Cardiac fibroblast (primary cell): ENCODE measurements around the gene KIF15.

Experiments used
- DNase-seq, 2 donors: peaks; one replicate each; pipeline versions ENCODE4 v3.0.0 to v3.0.0-alpha.2; 2010; ENCODE audit warnings: low read depth in 2 of 2
- H3K4me3 ChIP-seq, 2 donors: replicated peaks in 1 of 2; 1 replicate in 1 of 2; 2 replicates in 1 of 2; pipeline ENCODE4 v1.5.1; 2011; ENCODE audit warnings: low read depth in 2 of 2, low read length in 2 of 2, mild to moderate bottlenecking in 2 of 2, moderate library complexity in 1 of 2
- TF ChIP-seq, protein P1 (sequence below): IDR thresholded peaks from one replicate; pipeline ENCODE4 v1.5.1; 2011; ENCODE audit warnings: low read depth, mild to moderate bottlenecking, low read length, inconsistent platforms

KIF15 gene

DNA sequence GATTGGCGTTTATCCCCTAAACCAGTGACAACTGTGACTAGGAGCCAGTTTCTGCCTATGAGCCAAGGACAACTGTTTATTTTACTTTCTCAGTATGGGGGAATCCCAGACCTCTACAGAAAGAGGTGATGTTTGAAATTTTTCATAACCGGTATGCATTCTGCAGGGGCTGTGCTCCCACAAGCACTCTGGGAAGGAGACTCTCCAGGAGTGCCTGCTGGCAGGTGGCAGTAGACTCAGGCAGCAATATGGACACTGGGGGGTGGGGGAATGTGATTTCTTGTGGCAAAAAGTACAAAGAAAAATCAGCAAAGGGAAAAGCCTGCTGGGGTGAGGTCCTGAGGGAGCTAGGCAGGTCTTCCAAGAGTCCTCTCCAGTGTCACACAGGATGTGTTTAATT is 118.7 kb downstream of the KIF15 start:
- TF ChIP-seq, protein P1, sequence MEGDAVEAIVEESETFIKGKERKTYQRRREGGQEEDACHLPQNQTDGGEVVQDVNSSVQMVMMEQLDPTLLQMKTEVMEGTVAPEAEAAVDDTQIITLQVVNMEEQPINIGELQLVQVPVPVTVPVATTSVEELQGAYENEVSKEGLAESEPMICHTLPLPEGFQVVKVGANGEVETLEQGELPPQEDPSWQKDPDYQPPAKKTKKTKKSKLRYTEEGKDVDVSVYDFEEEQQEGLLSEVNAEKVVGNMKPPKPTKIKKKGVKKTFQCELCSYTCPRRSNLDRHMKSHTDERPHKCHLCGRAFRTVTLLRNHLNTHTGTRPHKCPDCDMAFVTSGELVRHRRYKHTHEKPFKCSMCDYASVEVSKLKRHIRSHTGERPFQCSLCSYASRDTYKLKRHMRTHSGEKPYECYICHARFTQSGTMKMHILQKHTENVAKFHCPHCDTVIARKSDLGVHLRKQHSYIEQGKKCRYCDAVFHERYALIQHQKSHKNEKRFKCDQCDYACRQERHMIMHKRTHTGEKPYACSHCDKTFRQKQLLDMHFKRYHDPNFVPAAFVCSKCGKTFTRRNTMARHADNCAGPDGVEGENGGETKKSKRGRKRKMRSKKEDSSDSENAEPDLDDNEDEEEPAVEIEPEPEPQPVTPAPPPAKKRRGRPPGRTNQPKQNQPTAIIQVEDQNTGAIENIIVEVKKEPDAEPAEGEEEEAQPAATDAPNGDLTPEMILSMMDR = no peak
- no peak overlapping the region for H3K4me3 ChIP-seq

DNA sequence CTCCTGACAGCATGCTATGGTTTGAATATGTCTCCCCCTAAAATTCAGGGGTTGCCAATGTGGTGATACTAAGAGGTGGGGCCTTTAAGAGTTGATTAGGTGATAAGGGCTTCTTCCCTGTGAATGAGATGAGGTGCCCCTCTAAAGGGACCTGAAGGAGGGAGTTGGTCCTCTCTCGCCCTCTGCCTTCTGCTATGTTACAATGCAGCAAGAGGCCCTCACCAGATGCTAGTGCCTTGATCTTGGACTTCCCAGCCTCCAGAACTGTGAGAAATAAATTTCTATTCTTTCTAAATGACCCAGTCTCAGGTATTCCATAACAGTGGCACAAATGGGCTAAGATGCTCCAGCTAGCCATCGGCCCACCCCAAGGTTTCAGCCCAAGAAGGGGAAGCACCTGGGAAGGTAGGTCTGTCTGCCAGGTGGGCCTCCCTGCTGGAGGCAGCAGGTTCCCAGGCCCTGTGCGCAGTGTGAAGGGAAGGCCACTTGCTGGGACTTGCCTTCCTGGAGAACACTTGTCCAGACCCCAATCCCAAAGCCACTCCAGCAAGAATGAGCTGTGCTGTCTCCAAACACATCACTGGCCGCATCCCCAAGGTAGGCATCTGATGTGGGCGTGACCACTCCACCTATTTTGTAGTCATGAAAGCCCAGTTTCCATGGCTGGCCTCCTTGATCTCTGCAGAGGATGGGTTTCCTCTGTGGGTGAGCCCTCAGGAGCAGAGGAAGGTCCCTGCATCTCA is 121.8 kb downstream of the KIF15 start:
- no peak overlapping the region for H3K4me3 ChIP-seq
- peak in 1 of 2 donors; percentile 31 for DNase-seq
- TF ChIP-seq, protein P1 = peak; percentile 7

More for the DNA sequence above, 118.7 kb downstream of the KIF15 start:
- no peak for DNase-seq

DNA sequence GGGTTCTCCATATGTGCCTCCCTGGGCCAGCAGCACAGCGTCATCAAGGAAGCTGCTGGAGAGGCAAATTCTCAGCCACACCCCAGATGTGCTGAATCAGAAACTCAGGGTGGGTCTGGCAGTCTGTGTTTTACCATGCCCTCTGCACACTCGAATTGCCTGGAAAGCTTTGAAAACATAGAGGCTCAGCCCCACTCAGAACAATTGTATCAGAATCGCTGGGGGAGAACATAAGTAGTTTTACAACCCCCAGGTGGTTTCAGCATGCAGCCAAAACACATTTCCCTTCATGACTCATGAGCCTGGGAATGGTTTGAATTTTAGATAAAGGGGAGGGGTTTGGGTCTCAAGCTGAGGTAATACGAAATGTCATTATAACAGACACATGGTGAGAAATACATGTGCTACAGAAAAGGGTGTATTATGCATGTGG is 122.4 kb downstream of the KIF15 start:
- H3K4me3 ChIP-seq = no peak overlapping the region
- TF ChIP-seq, protein P1 = no peak
- peak; percentile 95 to 99 for DNase-seq

DNA sequence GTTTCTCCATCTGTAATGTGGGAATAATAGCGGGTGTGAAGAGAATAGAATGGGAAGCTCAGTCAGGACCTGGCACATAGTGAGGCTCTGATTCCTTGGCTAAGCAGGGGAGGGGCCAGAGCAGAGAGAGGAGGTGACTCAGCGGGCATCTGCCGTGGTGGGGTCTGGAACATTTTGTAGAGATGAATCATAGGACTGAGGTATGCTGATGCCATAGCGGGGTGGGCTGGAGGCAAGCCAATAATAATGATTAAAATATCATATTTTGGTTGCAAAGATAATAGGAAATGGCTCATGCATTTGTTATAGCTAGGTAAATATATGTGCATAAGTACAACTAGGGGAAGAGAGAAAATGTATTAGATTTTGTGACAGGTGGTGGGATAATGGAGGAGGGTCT is 124.0 kb downstream of the KIF15 start:
- H3K4me3 ChIP-seq = no peak overlapping the region
- peak; percentile 94 to 99 for DNase-seq
- TF ChIP-seq, protein P1 = no peak

DNA sequence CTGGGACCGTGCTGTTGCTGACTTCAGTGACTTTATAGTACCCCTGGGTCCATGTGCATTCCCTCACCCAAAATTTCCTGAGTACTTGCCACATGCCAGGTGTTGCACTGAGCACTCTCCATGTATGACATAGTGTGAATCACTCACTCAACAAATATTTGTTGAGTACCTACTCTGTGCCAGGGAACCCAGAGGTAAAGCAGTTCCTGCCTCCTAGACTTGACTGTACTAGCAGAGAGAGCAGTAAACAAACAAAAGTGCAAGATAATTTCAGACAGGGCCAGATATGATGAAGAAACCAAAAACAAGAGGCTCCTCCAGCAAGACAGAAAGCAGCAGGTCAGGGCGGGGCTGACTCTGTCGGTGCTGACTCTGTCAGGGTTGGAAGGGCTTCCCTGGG is 125.0 kb downstream of the KIF15 start:
- DNase-seq = peak in 1 of 2 donors; percentile 51
- TF ChIP-seq, protein P1 = no peak
- no peak overlapping the region for H3K4me3 ChIP-seq

DNA sequence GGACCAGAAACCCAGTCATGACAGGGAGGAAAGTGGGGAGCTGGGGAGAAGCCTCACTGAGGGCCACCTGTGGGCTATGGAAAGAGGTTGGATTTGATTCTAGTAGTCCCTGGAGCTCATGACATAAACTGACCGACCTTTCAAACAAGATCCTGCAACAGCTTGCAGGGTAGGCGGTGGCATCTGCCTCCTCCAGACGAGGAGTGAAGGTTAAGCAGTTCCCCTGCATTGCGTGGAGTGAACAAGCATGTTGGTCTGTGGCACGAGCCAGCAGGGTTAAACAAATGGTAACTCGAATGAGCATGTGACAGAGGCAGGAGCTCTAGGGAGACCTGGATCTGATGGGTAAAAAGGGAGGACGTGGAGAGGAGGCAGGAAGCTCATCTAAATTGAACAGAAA is 125.5 kb downstream of the KIF15 start:
- H3K4me3 ChIP-seq = no peak overlapping the region
- DNase-seq = no peak
- TF ChIP-seq, protein P1 = no peak
